Activated CD4-positive, alpha-beta T cell treated with anti-CD3 and anti-CD28 coated beads, Interleukin-2, Interleukin-6, amounts not matched to agents 100 ng/mL and 50 ng/mL, durations not matched to agents 16 hours and 8 hours (primary cell): ENCODE measurements around the gene NDUFS6.

Experiments used
- DNase-seq: peaks from one replicate; pipeline ENCODE4 v3.0.0-alpha.2; 2020

Gene NDUFS6

GRCh38 chr5:1767524-1768282 lies 33.5 kb upstream of the NDUFS6 start:
- DNase-seq: no peak

GRCh38 chr5:1768283-1769000 lies 32.8 kb upstream of the NDUFS6 start:
- DNase-seq: no peak

GRCh38 chr5:1769017-1769640 lies 32.1 kb upstream of the NDUFS6 start:
- DNase-seq: no peak

- DNase-seq: no peak
Measured at GRCh38 chr5:1769752-1770442, 31.3 kb upstream of the NDUFS6 start.

- DNase-seq: no peak
Measured at GRCh38 chr5:1770443-1770802, 30.8 kb upstream of the NDUFS6 start.

- DNase-seq: no peak
Measured at GRCh38 chr5:1771149-1772065, 29.8 kb upstream of the NDUFS6 start.

- DNase-seq: no peak
Measured at GRCh38 chr5:1772634-1773033, 28.6 kb upstream of the NDUFS6 start.

- DNase-seq: no peak
Measured at GRCh38 chr5:1776831-1777230, 24.4 kb upstream of the NDUFS6 start.

GRCh38 chr5:1777281-1778137 lies 23.7 kb upstream of the NDUFS6 start:
- no peak for DNase-seq

- no peak for DNase-seq
Measured at GRCh38 chr5:1778138-1779020, 22.8 kb upstream of the NDUFS6 start.

GRCh38 chr5:1779021-1779680 lies 22.1 kb upstream of the NDUFS6 start:
- DNase-seq: no peak

- no peak for DNase-seq
Measured at GRCh38 chr5:1779782-1780613, 21.2 kb upstream of the NDUFS6 start.

- no peak for DNase-seq
Measured at GRCh38 chr5:1780614-1780930, 20.6 kb upstream of the NDUFS6 start.

- no peak for DNase-seq
Measured at GRCh38 chr5:1781107-1781506, 20.1 kb upstream of the NDUFS6 start.

- no peak for DNase-seq
Measured at GRCh38 chr5:1781726-1782384, 19.4 kb upstream of the NDUFS6 start.

GRCh38 chr5:1782385-1783215 lies 18.6 kb upstream of the NDUFS6 start:
- DNase-seq: no peak

GRCh38 chr5:1783216-1783554 lies 18.0 kb upstream of the NDUFS6 start:
- DNase-seq: no peak
